Lower lobe of right lung (tissue), 2 donors: ENCODE data around the gene ROCK1. TPM values are rescaled to one million over a fixed set of nuclear protein-coding genes. Genes with fewer than 3 reads are reported as not detected.

Experiments
- ATAC-seq, 2 donors: fragments of 200-7000 bp; cut with Tn5 transposase; one replicate each; pipeline ENCODE4 v1.9.1; 2020 to 2022; ENCODE audit warnings: mild to moderate bottlenecking in 2 of 2, moderate library complexity in 2 of 2
- DNase-seq: peaks from one replicate; pipeline ENCODE4 v3.0.0-alpha.2; 2020
- H3K27ac ChIP-seq: fragments of 200-600 bp; one replicate; pipeline ENCODE4 v1.8.0; 2022
- H3K27me3 ChIP-seq: fragments of 200-600 bp; one replicate; pipeline ENCODE4 v1.8.0; 2022; ENCODE audit warnings: low read depth
- H3K36me3 ChIP-seq: fragments of 200-600 bp; one replicate; pipeline ENCODE4 v1.8.0; 2022; ENCODE audit warnings: mild to moderate bottlenecking
- H3K4me1 ChIP-seq: fragments of 200-600 bp; one replicate; pipeline ENCODE4 v1.8.0; 2022
- H3K4me3 ChIP-seq: fragments of 200-600 bp; one replicate; pipeline ENCODE4 v1.8.0; 2022; ENCODE audit warnings: mild to moderate bottlenecking
- H3K9me3 ChIP-seq: fragments of 200-600 bp; one replicate; pipeline ENCODE4 v1.8.0; 2022
- CTCF ChIP-seq: fragments of 200-600 bp; IDR thresholded peaks from one replicate; pipeline ENCODE4 v1.8.0; 2022; ENCODE audit warnings: antibody characterized with exemption, mild to moderate bottlenecking
- intact Hi-C: fragments of 100-400 bp; cut with DNase I; formaldehyde crosslinking; loops from one replicate; pipeline ENCODE4 v1.11.0; 2022
- total RNA-seq: library from RNA; stranded (reverse); fragmentation: NEBNext Ultra II Directional; extraction: Animal tissue kit (Norgen Biotek cat#: 25700); gene quantifications from one replicate; pipeline ENCODE4 v1.2.1, GENCODE V29; 2021
- donor health status: DM: no; HTN: yes; CAD: no; lungs with severe emphysema.

Gene ROCK1
- total RNA-seq, 1 donor from 2014 or later = 67.0 TPM

- H3K27ac ChIP-seq = no peak overlapping the region
- no peaks in the 10 kb centered on the region for H3K27me3 ChIP-seq
- no peaks in the 10 kb centered on the region for H3K9me3 ChIP-seq
- intact Hi-C loops = no loop called here
- H3K4me3 ChIP-seq = no peak overlapping the region
- ATAC-seq (peak; percentile 55 to 62), DNase-seq (no peak)
- peaks cover 54% of the 10 kb centered on the region for H3K4me1 ChIP-seq
- H3K36me3 ChIP-seq = no peaks in the 10 kb centered on the region
- TF ChIP-seq CTCF = no peak
Observed at GRCh38 chr18:21074336-21075323, 37.0 kb downstream of the ROCK1 start.

GRCh38 chr18:21073180-21073579 is 38.4 kb downstream of the ROCK1 start:
- Histone ChIP-seq H3K27ac (no peak overlapping the region), H3K36me3 (no peaks in the 10 kb centered on the region), H3K27me3 (no peaks in the 10 kb centered on the region), H3K4me1 (peaks cover 40% of the 10 kb centered on the region), H3K4me3 (no peak overlapping the region), H3K9me3 (no peaks in the 10 kb centered on the region)
- TF ChIP-seq CTCF = no peak
- intact Hi-C loops = no loop called here
- ATAC-seq (no peak), DNase-seq (no peak)

- DNase-seq = no peak
- Histone ChIP-seq H3K27ac (no peak overlapping the region), H3K27me3 (no peaks in the 10 kb centered on the region), H3K36me3 (no peaks in the 10 kb centered on the region), H3K4me1 (peaks cover 30% of the 10 kb centered on the region), H3K4me3 (no peak overlapping the region), H3K9me3 (no peaks in the 10 kb centered on the region)
- ATAC-seq = no peak
- no peak for TF ChIP-seq CTCF
- intact Hi-C loops = no loop called here
Observed at GRCh38 chr18:21071071-21071470, 40.5 kb downstream of the ROCK1 start.

- H3K4me1 ChIP-seq = peaks cover 14% of the 10 kb centered on the region
- no peak overlapping the region for H3K4me3 ChIP-seq
- DNase-seq (no peak), ATAC-seq (no peak)
- no peaks in the 10 kb centered on the region for H3K27me3 ChIP-seq
- H3K9me3 ChIP-seq = no peaks in the 10 kb centered on the region
- intact Hi-C loops = no loop called here
- no peak overlapping the region for H3K27ac ChIP-seq
- no peaks in the 10 kb centered on the region for H3K36me3 ChIP-seq
- no peak for TF ChIP-seq CTCF
Observed at GRCh38 chr18:21069468-21069867, 42.1 kb downstream of the ROCK1 start.

GRCh38 chr18:21064347-21064746 is 47.3 kb downstream of the ROCK1 start:
- no peak for TF ChIP-seq CTCF
- intact Hi-C loops = no loop called here
- Histone ChIP-seq H3K27ac (no peak overlapping the region), H3K4me1 (no peaks in the 10 kb centered on the region), H3K4me3 (no peak overlapping the region), H3K27me3 (no peaks in the 10 kb centered on the region), H3K36me3 (no peaks in the 10 kb centered on the region), H3K9me3 (no peaks in the 10 kb centered on the region)
- ATAC-seq = no peak
- no peak for DNase-seq
